GM12878 (cell line): ENCODE measurements around the gene RAB25. TPM values are rescaled to one million over a fixed set of nuclear protein-coding genes. Genes with fewer than 3 reads are reported as not detected.
A peak's percentile ranks its signal among the peaks of the same experiment; 100 is the strongest.

Experiments
- BCL11A ChIP-seq: IDR thresholded peaks from 2 replicates; pipeline ENCODE4 v1.6.1; 2011; ENCODE audit warnings: low read depth, low read length
- BHLHE40 ChIP-seq, 2 experiments: fragments of 450-650 bp in 1 of 2; IDR thresholded peaks; 2 replicates each; pipeline ENCODE4 v1.6.1; 2011 to 2017; ENCODE audit warnings: low read depth in 2 of 2, borderline replicate concordance in 1 of 2, improper control_type of control experiment in 1 of 2, low read length in 1 of 2, mild to moderate bottlenecking in 1 of 2
- CBX5 ChIP-seq: sonication (generic); IDR thresholded peaks from 2 replicates; pipeline ENCODE4 v1.6.1; 2016; ENCODE audit warnings: low read depth, moderate library complexity, mild to moderate bottlenecking, inconsistent platforms
- DPF2 ChIP-seq: fragments of 450-650 bp; IDR thresholded peaks from 2 replicates; pipeline ENCODE4 v1.6.1; 2017; ENCODE audit warnings: mild to moderate bottlenecking
- HCFC1 ChIP-seq: fragments of 150-350 bp; IDR thresholded peaks from 2 replicates; pipeline ENCODE4 v1.6.1; 2014; ENCODE audit warnings: low read length
- HSF1 ChIP-seq: fragments of 150-350 bp; IDR thresholded peaks from 2 replicates; pipeline ENCODE4 v1.6.1; 2014; ENCODE audit warnings: mild to moderate bottlenecking, low read depth, low read length
- IRF4 ChIP-seq: IDR thresholded peaks from 2 replicates; pipeline ENCODE4 v1.6.1; 2011; ENCODE audit warnings: low read depth, low read length
- JUNB ChIP-seq: IDR thresholded peaks from 2 replicates; pipeline ENCODE4 v1.6.1; 2016; ENCODE audit warnings: antibody characterized with exemption, mild to moderate bottlenecking
- KDM1A ChIP-seq: fragments of 200-600 bp; sonication (generic); IDR thresholded peaks from 2 replicates; pipeline ENCODE4 v1.6.1; 2016; ENCODE audit warnings: borderline replicate concordance
- MTA3 ChIP-seq: IDR thresholded peaks from 2 replicates; pipeline ENCODE4 v1.6.1; 2012; ENCODE audit warnings: low read length, inconsistent platforms, borderline replicate concordance
- PML ChIP-seq: IDR thresholded peaks from 2 replicates; pipeline ENCODE4 v1.6.1; 2012; ENCODE audit warnings: low read length, inconsistent platforms
- RB1 ChIP-seq: fragments of 450-650 bp; formaldehyde crosslinking; IDR thresholded peaks from 2 replicates; pipeline ENCODE4 v1.6.1; 2017; ENCODE audit warnings: mild to moderate bottlenecking, borderline replicate concordance
- RELA ChIP-seq: fragments of 450-650 bp; IDR thresholded peaks from 2 replicates; pipeline ENCODE4 v1.8.0; 2014; ENCODE audit warnings: borderline replicate concordance; ENCODE audit not compliant: partially characterized antibody
- SMAD5 ChIP-seq: IDR thresholded peaks from 2 replicates; pipeline ENCODE4 v1.6.1; 2016; ENCODE audit warnings: antibody characterized with exemption, low read depth
- SREBF1 ChIP-seq: IDR thresholded peaks from 2 replicates; pipeline ENCODE4 v1.6.1; 2012; ENCODE audit warnings: mild to moderate bottlenecking, low read length
- SRF ChIP-seq, 2 experiments: IDR thresholded peaks; 2 replicates each; pipeline ENCODE4 v1.6.1; 2011; ENCODE audit warnings: low read depth in 2 of 2, low read length in 2 of 2, mild to moderate bottlenecking in 1 of 2, moderate library complexity in 1 of 2
- STAT3 ChIP-seq: IDR thresholded peaks from 2 replicates; pipeline ENCODE4 v1.6.1; 2011; ENCODE audit warnings: low read depth, low read length, improper control_type of control experiment
- TARDBP ChIP-seq: IDR thresholded peaks from 2 replicates; pipeline ENCODE4 v1.6.1; 2016; ENCODE audit warnings: borderline replicate concordance
- ZBTB40 ChIP-seq: fragments of 450-650 bp; IDR thresholded peaks from 2 replicates; pipeline ENCODE4 v1.6.1; 2016; ENCODE audit warnings: mild to moderate bottlenecking, moderate library complexity, borderline replicate concordance
- polyA plus RNA-seq, 11 experiments: library from polyadenylated mRNA; depleted of rRNA in 4 of 11; unstranded in 6 of 11; stranded (reverse) in 5 of 11; fragments of >200 nt; fragmentation: Nextera tagmentation in 4 of 11; fragmentation: Illumina TruSeq in 1 of 11; extraction: Ambion mirVana in 4 of 11; extraction: Trizol in 1 of 11; gene quantifications; 1 replicate in 1 of 11; 2 replicates in 10 of 11; pipeline versions ENCODE4 v1.2.1 to v1.2.3, GENCODE V29; 2011 to 2016; ENCODE audit warnings: inconsistent platforms in 2 of 11, missing spikeins in 2 of 11, low read depth in 1 of 11
- total RNA-seq, 4 experiments: library from RNA; depleted of rRNA in 3 of 4; stranded (reverse); fragments of >200 nt in 3 of 4; fragmentation: Illumina TruSeq in 1 of 4; extraction: Trizol in 1 of 4; gene quantifications; 2 replicates each; pipeline versions ENCODE4 v1.2.1 to v1.2.3, GENCODE V29; 2013 to 2021
- TF ChIP-seq, protein P1 (sequence below): fragments of 450-650 bp; formaldehyde crosslinking; IDR thresholded peaks from 2 replicates; pipeline ENCODE4 v1.4.0; 2020; ENCODE audit warnings: mild to moderate bottlenecking, moderate library complexity
- TF ChIP-seq, protein P2 (sequence below): IDR thresholded peaks from 2 replicates; pipeline ENCODE4 v1.6.1; 2011; ENCODE audit warnings: low read depth, mild to moderate bottlenecking, low read length, moderate library complexity, borderline replicate concordance; ENCODE audit errors: extremely low read depth

RAB25 gene
- total and polyA plus RNA-seq, 10 of the 15 experiments (the other 5 are each of a cell fraction or from before 2014, with no cell fraction given), result 0.16 to 0.36 (median 0.22) TPM; not detected in 7

- TF ChIP-seq DPF2 (0 out of 2 replicates have a peak, but pooled peaks have one; percentile 15), STAT3 (no peak), RB1 (peak; percentile 71; the same call in 1 of the 2 replicates), RELA (peak; percentile 56), TARDBP (peak; percentile 96), HCFC1 (peak; percentile 99), JUNB (no peak), HSF1 (no peak), SRF (IDR thresholded peaks at IDR 0.05; ENCODE audit: low read depth in 2 of 2, low read length in 2 of 2) (no peak), SREBF1 (peak; percentile 85), MTA3 (no peak), IRF4 (0 out of 2 replicates have a peak, but pooled peaks have one; percentile 4), BCL11A (no peak), PML (peak; percentile 78), ZBTB40 (peak; percentile 78; the same call in 1 of the 2 replicates), BHLHE40 (IDR thresholded peaks at IDR 0.05; ENCODE audit: borderline replicate concordance in 1 of 2, low read depth in 2 of 2, low read length in 1 of 2) (peak in 1 of 2 experiments; percentile 44; a peak in 1 of 4 replicates), KDM1A (no peak), CBX5 (peak; percentile 50; the same call in 1 of the 2 replicates), SMAD5 (peak; percentile 84; the same call in 1 of the 2 replicates)
- TF ChIP-seq, protein P1, sequence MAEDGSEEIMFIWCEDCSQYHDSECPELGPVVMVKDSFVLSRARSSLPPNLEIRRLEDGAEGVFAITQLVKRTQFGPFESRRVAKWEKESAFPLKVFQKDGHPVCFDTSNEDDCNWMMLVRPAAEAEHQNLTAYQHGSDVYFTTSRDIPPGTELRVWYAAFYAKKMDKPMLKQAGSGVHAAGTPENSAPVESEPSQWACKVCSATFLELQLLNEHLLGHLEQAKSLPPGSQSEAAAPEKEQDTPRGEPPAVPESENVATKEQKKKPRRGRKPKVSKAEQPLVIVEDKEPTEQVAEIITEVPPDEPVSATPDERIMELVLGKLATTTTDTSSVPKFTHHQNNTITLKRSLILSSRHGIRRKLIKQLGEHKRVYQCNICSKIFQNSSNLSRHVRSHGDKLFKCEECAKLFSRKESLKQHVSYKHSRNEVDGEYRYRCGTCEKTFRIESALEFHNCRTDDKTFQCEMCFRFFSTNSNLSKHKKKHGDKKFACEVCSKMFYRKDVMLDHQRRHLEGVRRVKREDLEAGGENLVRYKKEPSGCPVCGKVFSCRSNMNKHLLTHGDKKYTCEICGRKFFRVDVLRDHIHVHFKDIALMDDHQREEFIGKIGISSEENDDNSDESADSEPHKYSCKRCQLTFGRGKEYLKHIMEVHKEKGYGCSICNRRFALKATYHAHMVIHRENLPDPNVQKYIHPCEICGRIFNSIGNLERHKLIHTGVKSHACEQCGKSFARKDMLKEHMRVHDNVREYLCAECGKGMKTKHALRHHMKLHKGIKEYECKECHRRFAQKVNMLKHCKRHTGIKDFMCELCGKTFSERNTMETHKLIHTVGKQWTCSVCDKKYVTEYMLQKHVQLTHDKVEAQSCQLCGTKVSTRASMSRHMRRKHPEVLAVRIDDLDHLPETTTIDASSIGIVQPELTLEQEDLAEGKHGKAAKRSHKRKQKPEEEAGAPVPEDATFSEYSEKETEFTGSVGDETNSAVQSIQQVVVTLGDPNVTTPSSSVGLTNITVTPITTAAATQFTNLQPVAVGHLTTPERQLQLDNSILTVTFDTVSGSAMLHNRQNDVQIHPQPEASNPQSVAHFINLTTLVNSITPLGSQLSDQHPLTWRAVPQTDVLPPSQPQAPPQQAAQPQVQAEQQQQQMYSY (CRISPR knock-in tag), result no peak
- TF ChIP-seq, protein P2, sequence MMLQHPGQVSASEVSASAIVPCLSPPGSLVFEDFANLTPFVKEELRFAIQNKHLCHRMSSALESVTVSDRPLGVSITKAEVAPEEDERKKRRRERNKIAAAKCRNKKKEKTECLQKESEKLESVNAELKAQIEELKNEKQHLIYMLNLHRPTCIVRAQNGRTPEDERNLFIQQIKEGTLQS, result peak; percentile 45; the same call in 1 of the 2 replicates
Observed at GRCh38 chr1:156054500-156055280, 6.3 kb upstream of the RAB25 start, which contains the start of gene LAMTOR2 (continued).
